Spleen (tissue), 11 donors: ENCODE results near the gene VEGFB. TPM values are rescaled to one million over a fixed set of nuclear protein-coding genes. Genes with fewer than 3 reads are reported as not detected.

Source experiments
- DNase-seq: peaks from one replicate; pipeline ENCODE4 v3.0.0-alpha.2; 2020
- H3K27ac ChIP-seq, 8 donors: fragments of 200-600 bp; sonication (generic) in 7 of 8; 1 replicate in 4 of 8; 2 replicates in 4 of 8; pipeline versions ENCODE4 v1.5.0 to v1.8.0; 2016 to 2021; ENCODE audit warnings: inconsistent platforms in 4 of 8, mild to moderate bottlenecking in 4 of 8, moderate library complexity in 1 of 8
- H3K27me3 ChIP-seq, 7 donors: fragments of 200-600 bp; sonication (generic) in 6 of 7; replicated peaks in 1 of 7; 1 replicate in 4 of 7; 2 replicates in 3 of 7; pipeline versions ENCODE4 v1.5.0 to v1.8.0; 2016 to 2021; ENCODE audit warnings: inconsistent platforms in 3 of 7, mild to moderate bottlenecking in 1 of 7
- H3K36me3 ChIP-seq, 6 donors: fragments of 200-600 bp; sonication (generic) in 5 of 6; 1 replicate in 4 of 6; 2 replicates in 2 of 6; pipeline versions ENCODE4 v1.5.0 to v1.8.0; 2016 to 2021; ENCODE audit warnings: inconsistent platforms in 2 of 6
- H3K4me1 ChIP-seq, 6 donors: fragments of 200-600 bp; sonication (generic) in 5 of 6; 1 replicate in 3 of 6; 2 replicates in 3 of 6; pipeline versions ENCODE4 v1.5.0 to v1.8.0; 2016 to 2021; ENCODE audit warnings: inconsistent platforms in 3 of 6
- H3K4me3 ChIP-seq, 8 donors: fragments of 200-600 bp; sonication (generic) in 7 of 8; 1 replicate in 4 of 8; 2 replicates in 4 of 8; pipeline versions ENCODE4 v1.5.0 to v1.8.0; 2016 to 2021; ENCODE audit warnings: inconsistent platforms in 4 of 8, mild to moderate bottlenecking in 4 of 8, moderate library complexity in 2 of 8
- H3K9me3 ChIP-seq, 8 donors: fragments of 200-600 bp; sonication (generic) in 7 of 8; 1 replicate in 4 of 8; 2 replicates in 4 of 8; pipeline versions ENCODE4 v1.5.0 to v1.8.0; 2016 to 2021; ENCODE audit warnings: inconsistent platforms in 4 of 8
- CTCF ChIP-seq, 11 experiments: fragments of 200-600 bp in 7 of 11; fragments of 450-650 bp in 4 of 11; sonication (generic) in 4 of 11; IDR thresholded peaks in 8 of 11; conservative IDR thresholded peaks in 3 of 11; 1 replicate in 7 of 11; 2 replicates in 4 of 11; pipeline versions ENCODE4 v1.4.0 to v1.8.0; 2016 to 2021; ENCODE audit warnings: antibody characterized with exemption in 11 of 11, inconsistent platforms in 4 of 11, mild to moderate bottlenecking in 1 of 11
- POLR2A ChIP-seq, 3 donors: fragments of 450-650 bp; IDR thresholded peaks; one replicate each; pipeline ENCODE4 v1.5.1; 2017; ENCODE audit warnings: antibody characterized with exemption in 3 of 3, mild to moderate bottlenecking in 1 of 3
- POLR2AphosphoS5 ChIP-seq, 3 donors: sonication (generic); formaldehyde crosslinking; IDR thresholded peaks; one replicate each; pipeline ENCODE4 v1.5.1; 2017; ENCODE audit warnings: antibody characterized with exemption in 3 of 3
- WGBS, 5 donors: extraction: QIAGEN DNeasy Blood & Tissue Kit in 3 of 5; methylation state at CpG; one replicate each; pipeline versions ENCODE4 v1.1.5 to v1.1.7; 2013 to 2018; 5-methylcytosine and 5-hydroxymethylcytosine counted together
- intact Hi-C: fragments of 100-400 bp; cut with DNase I; formaldehyde crosslinking; loops from one replicate; pipeline ENCODE4 v1.15.0; 2023; ENCODE audit warnings: low total_unique reads
- polyA plus RNA-seq, 3 donors: library from polyadenylated mRNA; stranded (reverse); fragments of 200-250 nt; gene quantifications; one replicate each; pipeline ENCODE4 v1.2.1, GENCODE V29; 2013
- total RNA-seq, 7 donors: library from RNA; depleted of rRNA in 3 of 7; stranded (reverse); fragments of >200 nt in 3 of 7; fragmentation: NEBNext Ultra II Directional in 4 of 7; extraction: Animal tissue kit (Norgen Biotek cat#: 25700) in 4 of 7; gene quantifications; one replicate each; pipeline versions ENCODE4 v1.1.0 to v1.2.1, GENCODE V29; 2016 to 2021
- donor health status: healthy with polysubstance abuse.
- donor health status: DM: no; HTN: no; CAD: no; lungs with moderate emphysema.
- donor health status: DM: no; HTN: no; CAD: no.
- donor health status: Bipolar disorder and iron deficiency.
- donor health status: healthy.
- donor health status: DM: no; HTN: no; CAD: no.
- donor health status: DM: yes; HTN: yes; CAD: no.

VEGFB gene
- total and polyA plus RNA-seq, 10 donors: 38.3 to 103 (median 84.4) TPM

- Histone ChIP-seq H3K27me3 (no peaks in the 10 kb centered on the region), H3K27ac (no peak overlapping the region), H3K4me1 (peaks cover 3 to 30% (median 12%) of the 10 kb centered on the region in 6 donors), H3K36me3 (peaks cover 0 to 72% (median 20%) of the 10 kb centered on the region in 6 donors), H3K4me3 (no peak overlapping the region), H3K9me3 (no peaks in the 10 kb centered on the region)
- no peak for DNase-seq
- TF ChIP-seq CTCF (IDR thresholded peaks at IDR 0.05 in 8 of 11, conservative IDR thresholded peaks at IDR 0.05 in 3 of 11): no peak
- WGBS, 5 donors: 90 to 95% (median 94%) methylated on average over 8 of the region's 8 CpGs
- intact Hi-C loops: no loop called here
Measured at GRCh38 chr11:64278576-64279190, 44.3 kb downstream of the VEGFB start.

- no peak overlapping the region for H3K27ac ChIP-seq
- no peak overlapping the region for H3K4me3 ChIP-seq
- TF ChIP-seq POLR2A (IDR thresholded peaks at IDR 0.05) (no peak), CTCF (IDR thresholded peaks at IDR 0.05 in 8 of 11, conservative IDR thresholded peaks at IDR 0.05 in 3 of 11) (no peak), POLR2AphosphoS5 (IDR thresholded peaks at IDR 0.05) (no peak)
- DNase-seq: no peak
- H3K9me3 ChIP-seq: no peaks in the 10 kb centered on the region
- 92 to 98% (median 96%) methylated on average over 22 of the region's 22 CpGs for WGBS, 5 donors
- H3K36me3 ChIP-seq: peaks cover 0 to 51% (median 13%) of the 10 kb centered on the region in 6 donors
- peaks cover 15 to 48% (median 31%) of the 10 kb centered on the region in 6 donors for H3K4me1 ChIP-seq
- no peaks in the 10 kb centered on the region for H3K27me3 ChIP-seq
- intact Hi-C loops: no loop called here
Measured at GRCh38 chr11:64281957-64282770, 47.8 kb downstream of the VEGFB start.

GRCh38 chr11:64283092-64283491 lies 48.7 kb downstream of the VEGFB start:
- Histone ChIP-seq H3K4me3 (peak overlapping the region in 2 of 8 donors; percentile 82 to 89), H3K9me3 (no peaks in the 10 kb centered on the region), H3K27me3 (no peaks in the 10 kb centered on the region), H3K36me3 (peaks cover 0 to 47% (median 7%) of the 10 kb centered on the region in 6 donors), H3K27ac (peak overlapping the region in 1 of 8 donors; percentile 100), H3K4me1 (peaks cover 15 to 54% (median 34%) of the 10 kb centered on the region in 6 donors)
- WGBS, 5 donors: 84 to 96% (median 96%) methylated on average over 3 of the region's 3 CpGs
- DNase-seq: no peak
- no peak for TF ChIP-seq POLR2AphosphoS5 (IDR thresholded peaks at IDR 0.05)
- no peak for TF ChIP-seq CTCF (IDR thresholded peaks at IDR 0.05 in 8 of 11, conservative IDR thresholded peaks at IDR 0.05 in 3 of 11)
- TF ChIP-seq POLR2A (IDR thresholded peaks at IDR 0.05): no peak
- intact Hi-C loops: no loop called here
